Thoracic aorta (tissue), 2 donors: ENCODE data around the gene EOLA2. TPM values are rescaled to one million over a fixed set of nuclear protein-coding genes. Genes with fewer than 3 reads are reported as not detected.

Experiments used
- ATAC-seq: fragments of 150-250 bp; one replicate; pipeline ENCODE4 v1.8.0; 2017; ENCODE audit warnings: low read depth; ENCODE audit not compliant: insufficient number of reproducible peaks, low FRiP score
- DNase-seq: peaks from one replicate; pipeline ENCODE4 v3.0.0-alpha.2; 2020; ENCODE audit warnings: low spot score
- H3K27ac ChIP-seq, 2 donors: fragments of 200-600 bp; sonication (generic); 1 replicate in 1 of 2; 2 replicates in 1 of 2; pipeline ENCODE4 v1.5.1; 2016; ENCODE audit warnings: mild to moderate bottlenecking in 2 of 2, moderate library complexity in 2 of 2
- H3K27me3 ChIP-seq: fragments of 200-600 bp; sonication (generic); replicated peaks from 2 replicates; pipeline ENCODE4 v1.6.0; 2016; ENCODE audit warnings: mild to moderate bottlenecking; ENCODE audit not compliant: insufficient read depth
- H3K36me3 ChIP-seq: fragments of 200-600 bp; sonication (generic); one replicate; pipeline ENCODE4 v1.5.1; 2016
- H3K4me1 ChIP-seq, 2 donors: fragments of 200-600 bp; sonication (generic); 1 replicate in 1 of 2; 2 replicates in 1 of 2; pipeline versions ENCODE4 v1.5.1 to v1.6.0; 2016; ENCODE audit warnings: low read depth in 2 of 2, mild to moderate bottlenecking in 1 of 2; ENCODE audit not compliant: control insufficient read depth in 1 of 2
- H3K4me3 ChIP-seq: fragments of 200-600 bp; sonication (generic); 2 replicates; pipeline ENCODE4 v1.5.1; 2016; ENCODE audit warnings: mild to moderate bottlenecking
- H3K9me3 ChIP-seq: fragments of 200-600 bp; sonication (generic); 2 replicates; pipeline ENCODE4 v1.5.1; 2016
- CTCF ChIP-seq: fragments of 200-600 bp; sonication (generic); IDR thresholded peaks from one replicate; pipeline ENCODE4 v1.5.1; 2019; ENCODE audit warnings: antibody characterized with exemption
- total RNA-seq, 2 donors: library from RNA; depleted of rRNA; stranded (reverse); fragments of >200 nt; gene quantifications; one replicate each; pipeline versions ENCODE4 v1.1.0 to v1.2.3, GENCODE V29; 2016

Gene EOLA2
- total RNA-seq = 10 to 100 TPM; 34.6 to 56.7 TPM

- peak within 1 kb of the TSS; percentile 62 to 76 for H3K27ac ChIP-seq
- DNase-seq (peak; percentile 80), ATAC-seq (peak; percentile 46)
- peaks cover 0 to 5% of the 10 kb centered on the region in 2 donors for H3K4me1 ChIP-seq
- no peaks in the 10 kb centered on the region for H3K9me3 ChIP-seq
- H3K4me3 ChIP-seq = peak within 1 kb of the TSS; percentile 69
- no peaks in the 10 kb centered on the region for H3K27me3 ChIP-seq
- no peaks in the 10 kb centered on the region for H3K36me3 ChIP-seq
- no peak for TF ChIP-seq CTCF
Observed at GRCh38 chrX:149938427-149938880, at the start of gene EOLA2. EOLA2 (minus strand) TSS chrX:149938491; CDS start chrX:149933874, 4,617 bp downstream.

- no peak overlapping the region for H3K27ac ChIP-seq
- ATAC-seq = no peak
- H3K4me1 ChIP-seq = no peaks in the 10 kb centered on the region
- H3K36me3 ChIP-seq = no peaks in the 10 kb centered on the region
- no peak for DNase-seq
- no peak for TF ChIP-seq CTCF
- H3K9me3 ChIP-seq = no peaks in the 10 kb centered on the region
- H3K4me3 ChIP-seq = no peak overlapping the region
- no peaks in the 10 kb centered on the region for H3K27me3 ChIP-seq
Observed at GRCh38 chrX:149987613-149988012, 49.3 kb upstream of the EOLA2 start.

GRCh38 chrX:149984411-149984810 is 46.1 kb upstream of the EOLA2 start:
- Histone ChIP-seq H3K4me1 (no peaks in the 10 kb centered on the region), H3K4me3 (no peak overlapping the region), H3K27me3 (no peaks in the 10 kb centered on the region), H3K9me3 (no peaks in the 10 kb centered on the region), H3K27ac (no peak overlapping the region), H3K36me3 (no peaks in the 10 kb centered on the region)
- DNase-seq (no peak), ATAC-seq (no peak)
- no peak for TF ChIP-seq CTCF

GRCh38 chrX:149982310-149982709 is 44.0 kb upstream of the EOLA2 start:
- H3K9me3 ChIP-seq = no peaks in the 10 kb centered on the region
- no peaks in the 10 kb centered on the region for H3K4me1 ChIP-seq
- no peak for TF ChIP-seq CTCF
- H3K27me3 ChIP-seq = no peaks in the 10 kb centered on the region
- ATAC-seq (no peak), DNase-seq (no peak)
- H3K27ac ChIP-seq = no peak overlapping the region
- no peak overlapping the region for H3K4me3 ChIP-seq
- no peaks in the 10 kb centered on the region for H3K36me3 ChIP-seq

GRCh38 chrX:149979126-149979644 is 40.9 kb upstream of the EOLA2 start:
- ATAC-seq (no peak), DNase-seq (no peak)
- no peaks in the 10 kb centered on the region for H3K9me3 ChIP-seq
- H3K27ac ChIP-seq = no peak overlapping the region
- no peaks in the 10 kb centered on the region for H3K36me3 ChIP-seq
- H3K4me1 ChIP-seq = no peaks in the 10 kb centered on the region
- no peak overlapping the region for H3K4me3 ChIP-seq
- TF ChIP-seq CTCF = no peak
- no peaks in the 10 kb centered on the region for H3K27me3 ChIP-seq
